ENCODE results near the gene MOB2.

The MOB2 gene

DNA sequence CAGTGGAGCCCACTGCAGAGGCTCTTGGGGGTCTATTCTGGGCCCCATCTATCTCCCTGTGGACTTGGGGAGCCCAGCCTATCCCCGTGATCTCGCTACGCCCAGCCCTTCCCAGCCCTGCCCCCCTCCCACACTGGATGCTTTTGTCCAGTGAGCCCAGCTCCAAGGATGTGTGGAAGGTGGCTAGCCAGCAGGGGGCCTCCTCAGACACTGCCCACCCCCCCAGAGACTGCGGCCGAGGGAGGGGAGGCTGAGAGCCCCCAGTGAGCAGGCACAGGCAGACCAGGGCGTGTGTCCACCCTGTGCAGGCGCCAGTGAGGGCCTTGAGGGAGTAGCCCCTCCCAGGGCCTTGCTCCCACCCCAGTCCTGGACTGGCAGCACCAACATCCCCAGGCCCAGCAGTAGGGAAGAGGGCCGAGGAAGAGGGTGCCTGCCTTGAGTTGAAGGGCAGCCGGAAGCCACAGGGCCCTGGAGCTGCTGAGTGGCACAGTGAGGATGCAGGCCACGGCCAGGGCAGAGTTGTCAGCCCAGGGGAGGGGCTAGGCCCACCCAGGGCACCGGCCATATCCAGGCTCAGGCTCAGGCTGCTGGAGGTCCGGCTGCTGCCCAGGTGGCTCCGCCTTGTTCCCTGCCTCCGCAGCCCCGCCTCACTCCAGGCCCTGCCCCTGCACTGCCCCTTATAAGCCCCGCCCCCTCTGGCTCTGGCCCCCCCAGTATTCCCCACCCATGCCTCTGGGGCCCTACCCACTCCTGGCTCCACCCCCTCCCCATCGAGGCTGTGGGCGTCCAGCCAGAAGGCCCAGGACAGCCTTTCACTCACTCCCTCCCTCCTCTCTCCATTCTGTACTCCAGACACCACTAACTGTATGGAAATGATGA lies 28.0 kb downstream of the MOB2 start:
- DNase-seq (ENCODE audit: low read depth in 2 of 3, low spot score in 1 of 3): no peak

DNA sequence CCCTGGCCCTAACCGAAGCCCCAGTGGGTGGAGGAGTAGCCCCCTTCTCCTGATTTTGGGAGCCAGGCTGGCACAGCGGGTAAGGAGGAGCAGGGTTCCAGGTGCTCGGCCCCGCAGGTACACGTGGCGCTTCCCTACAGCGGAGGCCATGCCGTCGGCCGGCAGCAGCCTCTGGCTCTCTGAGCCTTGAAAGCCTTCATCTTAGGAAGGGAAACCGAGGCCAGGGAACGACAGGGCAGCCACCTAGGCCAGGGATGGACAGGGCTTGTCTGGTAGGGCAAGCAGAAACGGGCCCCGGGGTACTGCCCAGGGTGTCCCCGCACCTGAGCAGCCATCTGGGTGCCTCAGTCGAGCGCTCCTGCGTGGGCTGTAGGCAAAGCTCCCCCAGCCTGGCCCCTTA lies 28.7 kb downstream of the MOB2 start:
- no peak for DNase-seq (ENCODE audit: low read depth in 2 of 3, low spot score in 1 of 3)

DNA sequence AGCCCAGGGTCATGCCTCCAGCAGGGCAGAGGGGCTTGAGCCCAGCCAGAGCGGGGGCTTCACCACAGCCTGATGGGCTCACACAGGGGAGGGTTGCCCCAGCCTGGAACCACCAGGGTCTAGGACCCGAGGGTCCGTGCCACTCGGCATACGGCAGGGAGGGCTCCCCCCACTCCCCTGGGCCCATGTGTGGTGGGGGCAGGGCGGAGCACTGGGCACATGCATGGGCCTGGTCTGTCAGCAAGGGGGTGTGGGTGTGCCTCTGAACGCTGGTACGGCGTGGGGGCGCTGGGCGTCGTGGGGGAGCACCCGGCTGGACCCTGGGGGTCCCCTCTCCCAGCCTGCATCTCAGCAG lies 29.3 kb downstream of the MOB2 start:
- DNase-seq (ENCODE audit: low read depth in 2 of 3, low spot score in 1 of 3): no peak

DNA sequence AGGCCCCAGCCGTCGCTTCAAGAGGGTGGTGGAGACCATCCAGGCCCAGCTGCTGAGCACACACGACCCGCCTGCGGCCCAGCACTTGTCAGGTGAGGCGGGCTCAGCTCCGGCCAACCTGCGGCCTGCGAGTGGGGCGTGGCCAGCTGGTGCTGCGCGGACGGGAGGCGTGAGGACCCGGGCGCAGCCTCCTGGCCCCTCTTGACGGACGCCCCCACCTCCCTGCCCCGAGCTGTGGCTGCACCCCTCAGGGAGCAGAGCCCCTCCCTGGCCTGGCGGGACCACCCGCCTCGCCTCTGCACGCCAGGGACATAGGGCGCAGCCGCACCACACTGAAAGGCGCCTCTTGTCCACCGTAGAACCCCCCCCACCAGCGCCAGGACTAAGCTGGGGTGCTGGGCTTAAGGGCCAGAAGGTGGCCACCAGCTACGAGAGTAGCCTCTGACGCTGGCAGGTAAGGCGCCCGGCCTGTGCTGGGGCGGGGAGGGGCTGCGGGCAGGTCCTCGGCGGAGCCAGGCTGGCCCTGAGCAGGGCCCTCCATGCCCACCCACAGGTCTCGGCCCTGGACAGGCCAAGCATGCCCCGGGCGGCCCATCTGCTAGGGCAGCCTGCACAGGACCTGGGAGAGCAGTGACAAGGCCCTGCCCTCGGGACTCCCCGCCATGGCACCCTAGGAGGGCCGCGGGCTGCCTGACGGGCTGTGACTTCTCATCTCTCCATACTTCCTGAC lies 29.8 kb downstream of the MOB2 start:
- no peak for DNase-seq (ENCODE audit: low read depth in 2 of 3, low spot score in 1 of 3)

DNA sequence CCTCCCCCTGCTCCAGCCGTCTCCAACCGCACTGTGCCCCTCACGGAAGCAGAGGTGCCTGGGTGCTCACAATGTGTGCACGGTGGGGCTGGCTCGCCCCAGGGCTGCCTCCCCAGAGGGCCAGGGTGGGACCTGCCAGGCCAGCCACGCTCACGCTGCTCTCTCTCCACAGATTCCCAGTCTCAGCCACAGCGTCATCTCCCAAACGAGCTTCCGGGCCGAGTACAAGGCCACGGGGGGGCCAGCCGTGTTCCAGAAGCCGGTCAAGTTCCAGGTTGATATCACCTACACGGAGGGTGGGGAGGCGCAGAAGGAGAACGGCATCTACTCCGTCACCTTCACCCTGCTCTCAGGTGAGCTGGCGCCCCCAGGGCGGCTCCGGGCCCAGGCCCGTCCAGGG lies 30.4 kb downstream of the MOB2 start:
- no peak for DNase-seq (ENCODE audit: low read depth in 2 of 3, low spot score in 1 of 3)

DNA sequence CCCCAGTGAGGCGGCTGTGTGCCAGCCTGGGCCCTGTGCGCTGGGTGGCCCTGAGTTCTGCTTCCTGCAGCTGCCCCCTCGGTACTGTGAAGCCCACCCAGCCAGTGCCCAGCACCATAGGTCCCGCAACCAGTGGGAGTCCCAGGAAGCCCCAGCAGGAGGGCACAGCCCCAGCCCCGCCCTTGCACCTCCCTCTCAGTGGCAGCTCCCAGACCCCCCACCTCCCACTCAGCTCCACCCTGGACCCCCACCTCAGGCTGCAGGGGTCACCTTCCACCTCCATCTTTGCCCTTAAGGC lies 30.9 kb downstream of the MOB2 start:
- DNase-seq (ENCODE audit: low read depth in 2 of 3, low spot score in 1 of 3): no peak

DNA sequence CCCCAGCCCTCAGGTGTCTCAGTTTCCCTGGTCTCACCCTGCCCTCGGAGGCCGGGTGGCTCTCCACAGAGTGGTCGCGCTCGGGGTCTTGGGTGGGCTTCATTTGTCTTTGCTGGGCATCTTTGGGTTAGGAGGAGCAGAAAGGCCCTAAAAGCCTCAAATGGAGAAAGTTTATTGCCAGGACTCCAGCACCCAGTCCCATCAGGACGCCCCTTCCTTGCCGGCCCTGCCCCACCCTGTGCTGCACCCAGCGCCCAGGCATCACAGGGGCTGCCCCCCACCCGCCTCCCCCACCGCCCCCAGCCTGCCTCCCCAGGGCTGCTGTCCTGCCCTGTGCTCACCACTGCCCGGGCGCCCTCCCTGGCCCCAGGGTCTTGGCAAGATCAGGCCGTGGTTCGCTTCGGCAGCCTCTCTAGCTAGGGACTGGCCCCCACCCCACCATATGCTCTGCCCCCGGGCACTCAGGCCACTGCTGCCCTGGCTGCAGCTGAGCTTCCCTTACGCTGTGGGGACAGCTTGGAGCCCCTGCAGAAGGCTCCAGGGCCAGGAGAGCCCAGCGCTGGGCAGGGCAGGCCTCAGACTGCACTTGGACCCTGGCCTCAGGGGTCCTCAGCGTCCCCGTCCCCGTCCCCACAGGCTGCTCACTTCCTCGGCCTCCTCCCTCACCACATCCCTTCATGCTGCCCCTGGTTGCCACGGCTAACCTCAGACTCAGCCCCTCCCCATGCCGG lies 31.4 kb downstream of the MOB2 start:
- DNase-seq (ENCODE audit: low read depth in 2 of 3, low spot score in 1 of 3): no peak

DNA sequence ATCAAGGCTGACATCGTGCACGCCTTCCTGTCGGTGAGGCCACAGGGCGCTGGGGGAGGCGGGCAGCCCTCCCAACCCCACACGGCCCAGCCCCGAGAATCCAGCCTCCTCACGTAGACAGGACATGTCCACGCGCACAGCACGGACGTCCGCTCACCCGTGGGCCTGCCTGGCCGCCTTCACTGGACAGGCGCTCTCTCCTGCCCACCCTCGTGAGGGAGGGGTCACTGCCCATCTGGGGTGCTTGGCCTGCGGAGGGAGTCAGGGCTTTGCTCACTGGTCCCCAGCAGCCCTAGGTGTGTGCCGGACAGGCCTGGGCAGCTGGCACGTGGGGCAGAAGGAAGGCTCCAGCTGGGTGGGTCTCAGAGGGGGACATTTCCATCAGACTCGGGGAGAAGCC lies 32.0 kb downstream of the MOB2 start:
- DNase-seq (ENCODE audit: low read depth in 2 of 3, low spot score in 1 of 3): no peak

DNA sequence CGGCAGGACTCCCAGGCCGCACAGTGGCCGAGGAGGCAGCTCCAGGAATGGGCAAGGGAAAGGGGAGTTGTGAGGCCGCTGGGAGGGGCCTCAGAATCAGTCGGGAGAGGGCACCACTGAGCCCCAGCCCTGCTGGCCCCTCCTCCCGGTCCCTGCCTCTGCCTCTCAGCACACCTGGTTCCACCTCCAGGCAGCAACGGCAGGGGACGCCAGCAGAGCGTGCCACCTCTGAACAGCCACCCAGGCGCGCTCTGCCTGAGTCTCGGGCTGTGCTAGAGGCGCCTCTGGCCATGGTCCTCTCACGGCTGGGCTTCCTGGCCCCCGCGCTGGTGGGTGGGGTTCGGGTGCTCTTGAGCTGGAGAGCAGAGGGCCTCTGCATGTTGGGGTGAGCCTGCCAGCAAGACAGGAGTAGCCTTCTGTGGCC lies 33.0 kb downstream of the MOB2 start:
- peak in 1 of 3 donors; percentile 19 for DNase-seq (ENCODE audit: low read depth in 2 of 3, low spot score in 1 of 3)

DNA sequence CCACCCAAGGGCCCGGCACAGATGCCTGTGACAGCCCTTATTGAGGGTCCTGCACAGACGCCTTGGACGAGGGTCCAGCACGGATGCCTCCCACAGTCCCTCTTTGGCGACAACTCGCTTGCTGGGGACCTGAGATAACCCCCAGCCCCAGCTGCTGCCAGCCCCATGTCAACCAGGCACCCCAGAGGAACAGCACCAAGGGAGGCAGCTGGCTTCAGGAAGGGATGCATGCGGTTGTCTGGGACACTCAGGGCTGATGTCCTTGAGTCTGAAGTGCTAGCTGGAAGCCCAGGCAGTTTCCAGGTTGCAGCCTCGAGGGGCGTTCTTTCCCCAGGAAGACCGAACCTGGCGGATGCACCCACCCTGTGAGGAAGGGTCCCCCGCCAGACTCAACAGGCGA lies 33.8 kb downstream of the MOB2 start:
- no peak for DNase-seq (ENCODE audit: low read depth in 2 of 3, low spot score in 1 of 3)

DNA sequence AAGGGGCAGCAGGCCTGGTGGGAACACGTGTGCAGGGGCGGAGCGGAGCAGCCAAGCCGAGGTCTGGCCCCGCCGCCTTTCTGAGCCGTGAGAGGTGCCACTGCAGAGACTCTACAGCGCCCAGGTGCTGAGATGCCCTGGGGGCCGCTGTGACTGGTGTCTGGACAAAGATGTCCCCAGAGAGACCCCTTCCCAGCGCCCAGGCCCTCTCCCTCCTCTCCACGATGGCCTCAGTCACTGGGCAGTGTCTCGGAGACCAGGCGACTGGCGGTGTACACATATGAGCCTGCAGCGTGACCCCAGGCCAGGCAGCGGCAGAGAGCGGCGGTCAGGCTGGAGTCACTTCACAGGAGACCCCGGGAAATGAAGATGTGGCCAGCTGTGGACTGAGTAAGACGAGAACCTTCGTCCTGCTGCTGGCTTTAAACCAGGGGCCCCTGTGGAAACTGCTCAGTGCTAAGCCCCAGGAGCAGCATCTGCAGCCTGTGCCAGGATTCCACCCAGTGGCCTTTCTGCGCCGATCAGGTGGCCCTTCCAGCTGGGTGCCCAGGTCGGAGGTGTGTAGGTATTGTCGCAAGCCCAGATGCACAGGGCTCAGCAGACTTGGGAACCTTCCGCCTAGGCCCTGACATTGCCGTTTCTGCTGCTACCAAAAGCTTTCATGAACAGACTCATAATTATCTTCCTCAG lies 34.7 kb downstream of the MOB2 start:
- no peak for DNase-seq (ENCODE audit: low read depth in 2 of 3, low spot score in 1 of 3)

DNA sequence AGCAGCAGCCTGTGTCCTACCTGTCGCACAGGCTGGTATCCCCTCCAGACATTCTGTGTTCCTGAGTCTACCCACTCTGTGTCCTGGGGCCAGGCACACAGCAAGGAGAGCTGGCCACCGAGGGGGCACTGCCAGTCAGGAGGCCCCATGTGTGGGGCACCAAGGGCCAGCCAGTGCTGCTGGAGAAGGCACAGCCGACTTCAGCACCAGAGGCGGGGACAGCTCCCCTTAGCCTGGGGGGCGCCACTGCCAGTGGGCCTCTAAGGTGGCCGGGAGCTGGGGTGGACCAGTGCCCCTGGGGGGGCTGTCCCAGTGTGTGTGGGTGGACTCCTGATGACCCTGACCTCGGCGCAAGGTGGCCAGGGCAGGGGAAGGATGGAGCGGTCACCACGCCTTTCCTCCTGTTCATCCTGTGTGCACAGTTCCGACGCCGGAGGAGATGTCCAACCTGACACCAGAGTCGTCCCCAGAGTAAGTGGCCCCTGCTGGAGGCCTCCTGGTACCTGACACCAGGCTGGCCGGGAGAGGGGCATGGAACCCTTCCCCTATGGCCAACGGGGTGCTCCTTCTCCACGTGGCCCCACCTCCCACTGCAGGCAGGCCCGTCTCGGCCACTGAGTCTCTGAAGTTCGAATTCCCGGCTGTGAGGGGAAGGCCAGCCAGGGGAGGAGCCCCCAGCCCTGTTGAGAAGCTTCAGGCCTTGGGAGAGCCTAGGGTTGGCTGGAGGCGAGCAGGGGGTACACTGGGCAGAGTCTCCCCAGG lies 35.4 kb downstream of the MOB2 start:
- no peak for DNase-seq (ENCODE audit: low read depth in 2 of 3, low spot score in 1 of 3)

DNA sequence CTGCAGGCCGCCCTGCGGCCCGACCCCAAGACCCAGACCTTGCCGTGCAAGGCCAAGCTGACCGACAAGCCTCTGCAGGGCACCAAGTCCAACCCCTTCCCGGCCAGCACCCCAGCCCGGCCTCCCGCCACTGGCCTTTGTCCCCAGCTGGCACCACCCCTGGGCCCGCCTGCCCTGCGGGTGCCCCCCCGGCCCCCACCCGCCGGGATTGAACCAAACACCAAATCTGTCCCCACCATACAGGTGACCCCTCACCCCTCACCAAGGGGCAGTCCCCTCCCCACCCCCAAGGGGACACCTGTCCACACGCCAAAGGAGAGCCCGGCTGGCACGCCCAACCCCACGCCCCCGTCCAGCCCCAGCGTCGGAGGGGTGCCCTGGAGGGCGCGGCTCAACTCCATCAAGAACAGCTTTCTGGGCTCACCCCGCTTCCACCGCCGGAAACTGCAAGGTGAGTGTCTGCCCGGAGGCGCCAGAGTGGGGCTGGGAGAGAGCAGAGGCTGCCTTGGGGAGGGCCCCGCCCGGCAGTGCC lies 36.2 kb downstream of the MOB2 start:
- no peak for DNase-seq (ENCODE audit: low read depth in 2 of 3, low spot score in 1 of 3)

DNA sequence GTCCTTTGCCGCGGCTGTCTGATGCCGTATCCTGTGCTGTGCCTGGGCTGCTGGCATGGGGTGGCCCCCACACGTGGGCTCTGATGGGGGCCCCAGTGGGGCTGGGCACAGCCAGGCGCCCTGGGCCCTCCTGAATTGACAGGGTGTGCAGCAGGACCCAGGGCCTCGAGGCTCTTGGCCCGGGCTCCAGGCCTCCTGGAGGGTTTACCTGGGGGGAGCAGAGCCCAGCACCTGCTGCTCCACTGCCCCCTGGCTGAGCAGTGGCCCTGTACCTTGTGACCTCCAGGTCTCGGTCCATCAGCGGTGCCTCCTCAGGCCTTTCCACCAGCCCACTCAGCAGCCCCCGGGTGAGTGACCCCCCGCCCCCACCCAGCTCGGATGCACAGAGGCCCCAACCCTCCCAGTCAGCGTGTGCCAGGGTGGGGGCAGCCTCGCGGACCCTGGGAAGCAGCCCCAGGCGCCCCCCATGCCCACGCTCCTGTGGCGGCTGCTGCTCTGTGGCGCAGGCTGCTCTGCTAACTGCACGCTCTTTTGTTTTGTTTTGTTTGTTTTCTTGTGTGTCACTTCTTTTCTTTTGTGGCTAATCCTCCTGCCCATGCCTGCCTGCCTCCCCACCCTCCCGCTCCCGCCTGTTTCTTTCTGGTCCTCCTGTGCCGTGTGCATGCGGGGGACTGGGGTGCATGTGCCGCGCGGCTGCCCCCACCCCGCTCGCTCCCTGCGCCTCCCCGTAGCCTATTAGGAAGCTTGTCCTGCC lies 36.9 kb downstream of the MOB2 start:
- DNase-seq (ENCODE audit: low read depth in 2 of 3, low spot score in 1 of 3): no peak

DNA sequence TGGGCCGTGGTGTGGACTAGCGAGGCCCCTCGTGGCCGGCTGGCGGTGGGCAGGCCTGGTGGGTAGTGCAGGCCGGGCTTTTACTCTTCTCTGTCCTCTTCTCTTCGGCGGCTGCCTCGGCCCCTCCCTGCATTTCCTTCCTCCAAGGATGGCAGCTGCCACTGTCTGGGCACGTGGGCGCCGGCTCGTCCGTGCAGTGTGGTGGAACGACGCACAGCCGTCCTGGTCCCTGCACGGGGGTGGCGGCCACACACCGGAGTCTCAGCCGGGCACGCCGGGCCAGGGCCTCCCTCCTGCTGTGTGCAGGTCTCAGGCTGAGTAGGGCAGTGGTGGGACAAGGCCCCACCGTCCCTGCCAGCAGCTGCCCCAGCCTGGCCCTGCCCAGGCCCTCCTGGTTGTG lies 37.7 kb downstream of the MOB2 start:
- no peak for DNase-seq (ENCODE audit: low read depth in 2 of 3, low spot score in 1 of 3)

DNA sequence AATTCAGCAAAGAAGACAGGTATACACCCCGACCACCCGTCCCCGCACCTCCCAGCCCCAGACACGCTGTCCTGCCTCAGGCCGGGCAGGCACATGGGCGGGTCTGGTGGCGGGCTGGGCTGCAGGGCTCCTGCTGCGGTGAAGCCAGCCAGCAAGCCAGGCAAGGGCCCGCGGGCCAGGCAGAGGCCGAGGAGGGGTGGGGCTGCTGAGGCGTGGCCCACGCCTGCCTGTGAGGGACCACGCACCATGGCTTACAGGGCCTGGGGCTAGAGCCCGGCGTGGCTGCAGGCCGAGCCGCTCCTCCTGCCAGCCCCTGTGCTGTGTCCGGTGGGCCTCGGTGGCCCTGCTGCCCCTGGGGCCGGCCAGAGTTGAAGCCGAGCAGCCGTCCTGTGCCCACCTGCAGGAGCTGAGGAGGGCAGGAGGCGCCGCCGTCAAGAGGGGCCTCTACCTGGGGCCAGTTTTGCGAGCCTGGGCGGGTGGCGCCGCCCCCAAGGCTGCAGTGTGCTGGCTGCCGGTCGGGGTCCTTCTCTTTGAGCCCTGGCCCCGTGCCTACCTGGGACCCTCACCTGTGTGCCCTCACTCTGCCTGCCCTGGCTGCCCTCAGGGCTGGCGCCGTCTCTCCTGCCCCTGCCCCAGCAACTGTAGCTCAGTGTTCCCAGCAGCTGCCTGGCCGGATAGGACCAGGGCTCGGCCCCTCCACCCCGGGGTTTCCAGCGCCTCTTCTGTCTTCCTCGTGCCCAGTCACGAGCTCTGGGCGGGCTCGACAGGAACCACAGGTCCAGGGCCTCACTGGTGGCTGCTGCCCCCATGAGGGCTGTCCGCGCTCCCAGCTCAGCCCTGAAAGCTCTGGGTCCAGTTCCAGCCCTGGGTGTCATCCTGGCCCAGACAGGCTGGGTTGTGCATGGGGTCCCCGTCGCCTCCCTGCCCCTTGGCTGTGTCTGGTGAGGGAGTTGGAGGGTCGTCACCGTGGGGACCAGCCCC lies 38.4 kb downstream of the MOB2 start:
- no peak for DNase-seq (ENCODE audit: low read depth in 2 of 3, low spot score in 1 of 3)

DNA sequence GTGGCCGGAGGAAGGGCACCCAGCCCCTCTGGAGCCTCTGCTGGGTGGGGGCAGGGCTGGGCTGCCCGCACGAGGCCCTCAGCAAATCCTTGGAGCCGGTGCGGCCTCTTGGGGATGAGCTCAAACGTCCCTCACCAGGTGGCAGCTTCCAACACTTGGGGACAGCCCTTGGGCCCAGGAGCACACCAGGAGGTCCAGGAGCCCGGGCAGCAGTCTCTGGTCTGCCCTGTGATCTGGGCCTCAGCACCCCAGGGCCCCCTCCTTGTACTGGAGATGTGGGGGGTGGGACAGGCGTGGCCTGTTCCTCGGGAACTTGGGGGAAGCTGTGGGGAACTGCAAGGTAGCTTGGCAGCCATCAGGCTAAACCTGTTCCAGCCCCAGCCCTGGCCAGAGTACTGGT lies 40.0 kb downstream of the MOB2 start:
- no peak for DNase-seq (ENCODE audit: low read depth in 2 of 3, low spot score in 1 of 3)

DNA sequence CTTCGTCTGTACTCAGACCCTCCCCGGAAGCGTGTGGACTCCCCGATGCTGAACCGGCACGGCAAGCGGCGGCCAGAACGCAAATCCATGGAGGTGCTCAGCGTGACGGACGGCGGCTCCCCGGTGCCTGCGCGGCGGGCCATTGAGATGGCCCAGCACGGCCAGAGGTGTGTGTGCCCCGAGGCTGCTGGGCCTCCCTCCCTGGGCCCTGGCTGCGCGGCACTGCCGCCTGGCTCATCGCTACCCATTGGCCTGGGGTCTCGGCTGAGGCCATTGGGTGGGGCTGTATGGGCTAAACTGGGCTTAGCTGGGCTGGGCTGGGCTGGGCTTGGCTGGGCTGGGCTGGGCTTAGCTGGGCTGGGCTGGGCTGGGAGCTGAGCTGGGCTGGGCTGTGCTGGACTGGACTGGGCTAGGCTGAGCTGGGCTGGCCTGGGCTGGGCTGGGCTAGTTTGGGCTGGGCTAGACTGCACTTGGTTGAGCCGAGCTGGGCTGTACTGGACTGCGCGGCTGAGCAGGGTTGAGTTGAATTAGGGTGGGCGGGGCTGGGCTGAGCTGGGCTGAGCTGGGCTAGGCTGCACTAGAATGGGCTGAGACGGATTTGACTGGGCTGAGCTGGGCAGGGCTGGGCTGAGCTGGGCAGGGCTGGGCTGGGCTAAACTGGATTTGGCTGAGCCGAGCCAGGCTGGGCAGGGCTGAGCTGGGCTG lies 40.7 kb downstream of the MOB2 start:
- DNase-seq (ENCODE audit: low read depth in 2 of 3, low spot score in 1 of 3): no peak
